ENCODE results near the gene WWC1.

Gene WWC1

DNA sequence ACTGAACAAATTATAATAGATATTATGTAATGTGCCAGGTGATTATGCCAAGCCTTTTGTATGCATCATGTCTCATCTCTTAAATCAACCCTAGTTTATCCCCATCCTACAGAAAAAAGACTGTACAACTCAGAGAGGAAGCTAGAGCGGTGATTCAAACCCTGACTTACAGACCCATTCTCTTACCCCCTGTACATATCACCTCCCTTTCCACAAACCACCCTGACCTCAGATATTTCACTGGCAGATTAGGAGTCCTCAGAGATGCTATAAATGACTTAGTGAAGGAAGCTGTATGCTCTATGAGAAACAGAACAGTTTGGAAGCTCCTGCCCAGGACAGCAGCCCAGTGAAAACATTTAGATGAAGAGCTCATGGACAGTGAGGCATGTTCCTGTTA is 115.8 kb downstream of the WWC1 start:
- DNase-seq (ENCODE audit: low read depth in 2 of 2, low spot score in 1 of 2), result no peak

DNA sequence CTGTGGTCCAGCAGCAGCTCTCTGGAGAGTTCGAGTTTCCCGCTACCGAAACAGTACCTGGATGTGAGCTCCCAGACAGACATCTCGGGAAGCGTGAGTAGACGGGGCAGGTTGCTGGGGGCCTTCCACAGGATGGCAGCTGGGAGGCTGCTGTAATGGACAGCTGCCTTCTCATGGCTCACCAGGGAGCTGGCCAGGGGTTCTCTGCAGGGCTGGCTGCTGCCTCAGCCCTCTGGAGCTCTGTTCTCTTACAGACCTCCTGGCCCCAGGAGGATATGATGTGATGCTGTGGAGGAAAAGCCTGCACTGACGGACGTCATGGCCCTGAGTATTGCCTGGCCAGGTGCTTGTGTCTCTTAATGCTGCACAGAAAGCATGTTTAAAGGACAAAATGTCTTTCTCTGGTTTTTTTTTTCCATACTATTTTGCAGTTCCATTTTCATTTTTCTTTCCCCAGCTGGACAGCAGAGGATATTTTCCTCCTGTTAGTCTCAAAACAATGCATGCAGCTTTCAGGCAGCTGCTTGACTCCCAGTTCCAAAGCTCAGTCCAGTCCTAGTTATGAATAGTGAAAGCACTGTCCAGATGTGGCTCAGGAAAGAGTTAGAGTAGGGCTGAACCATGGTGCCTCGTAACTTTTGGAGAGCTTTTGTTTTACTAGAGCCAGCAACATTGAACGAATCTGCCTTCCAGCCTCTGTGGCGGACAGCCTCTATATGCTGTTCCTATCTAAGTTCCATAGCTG is 117.3 kb downstream of the WWC1 start:
- no peak for DNase-seq (ENCODE audit: low read depth in 2 of 2, low spot score in 1 of 2)

DNA sequence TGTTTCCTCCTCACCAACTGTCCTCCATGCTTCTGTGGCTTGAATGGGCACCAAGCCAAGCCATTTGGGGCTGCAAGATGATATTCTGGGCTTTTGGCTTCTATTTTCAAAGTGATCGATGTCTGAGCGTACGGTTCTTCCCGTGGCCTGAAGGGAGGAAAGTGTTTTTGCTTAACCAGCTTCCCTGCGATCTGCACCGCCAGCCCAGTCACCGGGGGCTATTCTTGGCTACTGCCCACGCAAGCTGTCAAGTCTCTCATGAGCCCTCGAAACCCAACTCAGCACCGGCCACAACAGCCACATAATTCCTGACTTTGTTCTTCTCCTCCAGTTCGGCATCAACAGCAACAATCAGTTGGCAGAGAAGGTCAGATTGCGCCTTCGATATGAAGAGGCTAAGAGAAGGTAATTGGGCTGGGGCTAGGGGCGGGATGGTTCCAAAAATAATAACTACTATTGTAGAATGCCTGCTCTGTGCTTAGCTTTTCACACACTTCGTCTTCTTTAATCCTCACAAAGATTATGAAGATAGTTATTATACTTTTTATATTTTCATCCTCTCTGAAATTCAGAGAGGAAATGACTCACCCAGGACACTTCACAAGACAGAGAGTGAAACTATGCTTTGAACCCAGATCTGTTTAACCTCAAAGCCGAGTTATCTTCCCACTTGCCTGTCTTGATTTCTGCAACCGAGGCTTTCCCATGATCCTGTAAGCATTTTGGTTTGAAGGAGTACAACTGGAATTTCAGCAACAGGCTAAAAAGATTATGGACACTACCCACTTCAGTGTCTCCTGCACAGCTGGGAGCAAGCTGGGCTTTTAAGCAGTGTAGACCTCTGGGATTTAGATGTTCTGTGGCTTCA is 118.4 kb downstream of the WWC1 start:
- DNase-seq (ENCODE audit: low read depth in 2 of 2, low spot score in 1 of 2), result no peak

DNA sequence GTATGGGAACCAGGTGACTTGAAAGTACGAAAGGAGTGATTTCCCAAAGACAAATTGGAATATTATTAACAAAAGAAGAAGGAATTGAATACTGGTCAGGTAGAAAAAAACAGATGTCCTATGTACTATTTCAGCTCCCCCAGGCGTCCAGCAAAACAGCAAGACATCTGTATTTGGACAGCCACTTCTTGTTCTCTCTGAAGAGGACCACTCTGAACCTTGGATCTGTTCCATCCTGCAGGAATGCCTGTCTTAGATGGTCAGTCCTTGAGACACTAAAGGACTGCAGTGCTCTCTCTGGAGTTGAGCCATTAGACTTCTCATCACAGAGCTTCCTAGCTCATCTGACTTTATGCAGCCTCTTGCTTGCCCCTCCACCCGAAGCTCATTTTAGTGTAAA is 120.4 kb downstream of the WWC1 start:
- DNase-seq (ENCODE audit: low read depth in 2 of 2, low spot score in 1 of 2), result no peak

DNA sequence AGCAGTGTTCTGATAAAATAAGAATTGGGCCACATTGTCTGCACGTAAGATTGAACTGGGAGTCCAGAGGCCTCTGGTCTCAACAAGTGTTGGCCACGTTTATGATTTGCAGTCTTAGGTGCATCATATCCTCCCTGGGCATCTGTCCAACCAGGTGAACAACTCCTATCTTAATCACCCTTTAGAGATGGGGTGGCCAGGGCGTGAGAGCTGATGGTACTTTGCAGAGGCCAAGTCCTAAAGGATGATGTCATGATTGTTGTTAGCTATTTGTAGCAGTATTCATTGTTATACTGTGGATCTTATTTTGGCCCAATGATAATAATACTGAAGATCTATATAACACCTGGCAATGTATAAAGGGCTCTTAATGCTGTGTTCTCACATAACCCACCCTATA is 121.6 kb downstream of the WWC1 start:
- no peak for DNase-seq (ENCODE audit: low read depth in 2 of 2, low spot score in 1 of 2)

DNA sequence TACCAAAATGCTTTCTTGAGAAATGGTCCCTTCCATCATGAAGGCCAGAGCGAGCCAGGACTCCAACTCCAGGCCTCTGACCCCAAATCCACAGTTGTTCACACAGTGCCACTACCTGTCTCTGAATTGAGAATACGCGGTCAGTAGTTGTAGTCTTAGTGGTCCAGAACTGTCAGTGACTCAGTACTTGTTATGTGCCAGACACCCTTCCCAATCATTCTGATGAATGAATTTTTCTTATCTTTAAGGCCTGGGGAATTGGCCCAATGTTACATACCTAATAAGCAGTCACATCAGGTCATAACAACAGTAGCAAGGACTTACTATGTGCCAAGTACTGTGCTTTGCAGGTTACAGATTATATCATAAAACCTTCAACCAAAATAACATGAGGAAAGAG is 122.2 kb downstream of the WWC1 start:
- no peak for DNase-seq (ENCODE audit: low read depth in 2 of 2, low spot score in 1 of 2)

DNA sequence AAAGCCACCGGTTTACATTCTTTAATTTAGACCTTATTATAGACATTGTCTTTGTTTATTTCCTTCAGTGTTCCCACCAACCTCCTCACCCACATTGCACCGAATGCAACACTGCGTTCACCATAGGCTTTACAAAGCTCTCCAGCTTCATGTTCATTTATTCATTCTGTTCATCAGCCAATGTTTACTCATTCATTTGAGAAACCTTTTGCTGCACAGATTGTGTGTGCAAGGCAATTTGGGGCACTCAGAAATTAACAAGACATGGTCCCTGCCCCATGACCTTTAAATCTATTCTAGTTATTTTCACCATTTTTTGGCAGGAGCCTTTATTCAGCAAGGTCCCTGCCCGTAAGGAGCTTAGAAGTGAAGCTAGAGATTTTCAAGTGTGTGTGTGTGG is 124.0 kb downstream of the WWC1 start:
- no peak for DNase-seq (ENCODE audit: low read depth in 2 of 2, low spot score in 1 of 2)

DNA sequence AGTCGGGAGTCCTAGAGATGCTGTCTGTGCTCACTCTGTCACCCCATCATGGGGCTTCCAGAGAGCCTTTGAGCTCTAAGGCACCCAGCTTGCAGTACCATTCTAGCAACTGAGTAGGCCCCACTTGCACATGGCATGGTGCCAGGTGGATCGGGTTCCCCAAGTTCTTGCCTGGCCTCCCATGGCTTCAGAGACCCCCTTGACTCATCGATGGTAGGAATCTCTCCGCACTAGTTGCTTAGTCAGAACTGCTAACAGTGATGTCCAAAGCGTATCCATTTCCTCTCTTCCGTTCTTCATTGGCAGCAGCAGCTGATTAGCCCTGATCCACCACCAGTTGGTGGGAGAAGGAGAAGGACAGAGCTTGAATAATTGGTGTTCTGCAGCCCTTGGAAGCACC is 124.5 kb downstream of the WWC1 start:
- DNase-seq (ENCODE audit: low read depth in 2 of 2, low spot score in 1 of 2), result no peak

DNA sequence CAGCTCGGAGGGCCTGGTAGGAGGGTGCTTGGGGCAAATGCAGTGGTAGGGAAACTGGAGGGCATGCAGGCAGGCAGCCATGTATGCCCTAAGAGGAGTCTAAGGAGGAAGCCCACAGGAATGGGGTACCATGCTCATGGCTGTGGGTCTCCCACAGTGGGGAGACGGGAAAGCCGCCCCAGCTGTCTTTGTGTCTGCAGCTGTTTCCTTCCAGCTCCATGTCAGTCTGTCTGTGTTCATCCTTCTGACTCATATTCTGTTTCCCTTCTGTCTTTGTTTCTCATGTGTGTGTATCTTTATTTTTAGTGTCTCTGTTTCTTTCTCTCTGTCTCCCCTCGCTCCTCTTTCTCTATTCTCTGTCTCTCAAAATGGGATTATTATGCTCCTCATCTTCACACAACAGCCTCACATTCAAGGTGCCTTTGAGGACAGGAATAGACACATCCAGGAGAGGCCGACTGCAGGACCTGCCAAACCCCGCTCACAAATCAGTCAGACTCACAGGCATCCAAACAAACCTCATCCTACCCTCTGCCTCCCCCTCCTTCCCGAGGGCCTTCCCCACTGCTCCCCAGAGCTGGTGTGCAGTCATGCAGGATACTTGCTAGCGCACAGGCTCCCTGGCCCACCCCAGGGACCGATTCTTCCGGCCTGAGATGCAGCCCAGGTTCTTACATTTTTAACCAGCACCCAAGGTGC is 126.4 kb downstream of the WWC1 start:
- no peak for DNase-seq (ENCODE audit: low read depth in 2 of 2, low spot score in 1 of 2)

DNA sequence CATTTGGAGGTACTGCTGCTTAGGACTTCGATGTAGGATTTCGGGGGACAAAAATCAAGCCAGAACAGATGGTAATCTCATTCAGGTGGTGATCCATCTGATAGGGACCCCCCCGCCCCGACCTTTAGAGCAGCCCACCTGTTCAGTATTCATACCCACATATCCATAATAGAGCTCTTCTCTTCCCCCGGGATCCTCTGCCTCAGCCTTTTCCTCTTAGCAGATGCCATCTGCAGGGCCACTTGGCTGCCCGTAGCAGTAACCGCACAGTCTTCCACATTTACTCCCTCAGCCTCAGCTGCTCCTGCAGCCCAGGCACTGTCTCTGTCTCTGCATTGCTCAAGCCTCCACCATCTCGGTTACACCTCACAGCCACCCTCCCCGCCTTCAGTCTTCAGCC is 129.0 kb downstream of the WWC1 start:
- DNase-seq (ENCODE audit: low read depth in 2 of 2, low spot score in 1 of 2), result no peak

DNA sequence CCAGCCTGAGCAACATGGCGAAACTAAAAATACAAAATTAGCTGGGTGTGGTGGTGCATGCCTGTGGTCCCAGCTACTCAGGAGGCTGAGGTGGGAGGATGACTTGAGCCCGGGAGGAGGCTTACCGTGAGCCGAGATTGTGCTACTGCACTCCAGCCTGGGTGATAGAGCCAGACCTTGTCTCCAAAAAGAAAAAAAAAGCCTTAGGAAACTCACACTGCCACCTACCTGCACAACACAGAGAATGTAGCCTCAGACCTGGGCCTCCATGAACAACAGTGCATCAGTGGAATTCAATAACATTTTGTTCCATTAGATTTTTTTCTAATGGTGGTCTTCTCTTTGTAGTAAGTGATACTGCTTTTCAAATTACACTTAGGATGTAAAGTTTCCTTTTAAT is 131.0 kb downstream of the WWC1 start:
- DNase-seq (ENCODE audit: low read depth in 2 of 2, low spot score in 1 of 2), result no peak

DNA sequence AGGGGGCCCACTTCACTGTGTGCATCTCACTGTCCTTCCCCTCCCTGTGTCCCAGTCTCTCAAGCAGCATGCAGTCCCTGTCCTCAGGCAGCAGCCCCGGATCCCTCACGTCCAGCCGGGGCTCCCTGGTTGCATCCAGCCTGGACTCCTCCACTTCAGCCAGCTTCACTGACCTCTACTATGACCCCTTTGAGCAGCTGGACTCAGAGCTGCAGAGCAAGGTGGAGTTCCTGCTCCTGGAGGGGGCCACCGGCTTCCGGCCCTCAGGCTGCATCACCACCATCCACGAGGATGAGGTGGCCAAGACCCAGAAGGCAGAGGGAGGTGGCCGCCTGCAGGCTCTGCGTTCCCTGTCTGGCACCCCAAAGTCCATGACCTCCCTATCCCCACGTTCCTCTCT is 132.0 kb downstream of the WWC1 start:
- DNase-seq (ENCODE audit: low read depth in 2 of 2, low spot score in 1 of 2), result no peak

DNA sequence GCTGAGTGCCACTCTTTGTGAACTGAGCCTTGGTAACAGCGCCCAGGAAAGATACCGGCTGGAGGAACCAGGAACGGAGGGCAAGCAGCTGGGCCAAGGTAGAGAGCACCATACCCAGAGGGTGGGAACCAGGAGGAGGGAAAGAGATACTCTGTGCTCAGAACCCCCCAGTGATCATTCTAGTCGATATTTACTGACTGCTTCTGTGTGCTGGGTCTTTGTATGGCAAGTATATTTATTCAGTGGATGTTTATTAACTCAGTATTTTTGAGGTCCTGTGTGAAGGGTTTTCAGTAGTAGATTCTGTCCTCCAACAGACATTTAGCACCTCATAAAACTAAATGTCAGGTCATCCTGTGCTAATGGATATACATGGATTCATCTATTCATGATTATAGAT is 132.5 kb downstream of the WWC1 start:
- no peak for DNase-seq (ENCODE audit: low read depth in 2 of 2, low spot score in 1 of 2)

DNA sequence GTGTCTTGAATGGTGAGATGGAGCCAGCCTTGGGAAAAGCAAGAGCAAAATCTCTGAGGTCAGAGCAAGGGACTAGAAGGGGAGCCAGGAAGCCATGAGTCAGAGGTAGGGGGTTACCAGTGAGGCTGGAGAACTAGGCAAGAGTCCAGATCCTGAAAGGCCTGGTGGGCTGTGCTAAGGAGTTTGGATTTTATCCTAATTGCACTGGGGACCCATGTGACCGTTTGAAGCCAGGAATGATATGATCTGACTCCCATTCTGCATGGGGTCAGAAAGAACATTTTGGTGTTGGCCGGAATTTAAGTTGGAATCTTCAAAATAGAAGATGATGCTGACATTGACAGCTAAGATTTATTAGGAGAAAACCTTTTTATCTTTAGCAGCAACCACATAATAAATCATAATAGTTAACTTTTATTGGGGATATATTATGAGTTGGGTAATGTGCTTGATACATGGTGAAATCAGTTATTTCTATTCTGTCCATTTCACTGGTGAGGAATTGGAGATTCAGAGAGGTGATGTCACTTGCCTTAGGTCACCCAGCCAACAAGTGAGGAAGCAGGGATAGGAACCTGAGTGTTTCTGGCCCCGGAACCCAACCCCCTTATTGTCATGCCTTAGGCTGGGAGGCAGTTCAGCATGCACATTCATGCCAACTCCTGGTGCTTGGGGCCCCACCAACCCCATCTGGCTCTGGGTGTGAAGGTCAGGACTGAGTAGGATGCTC is 133.3 kb downstream of the WWC1 start:
- no peak for DNase-seq (ENCODE audit: low read depth in 2 of 2, low spot score in 1 of 2)

DNA sequence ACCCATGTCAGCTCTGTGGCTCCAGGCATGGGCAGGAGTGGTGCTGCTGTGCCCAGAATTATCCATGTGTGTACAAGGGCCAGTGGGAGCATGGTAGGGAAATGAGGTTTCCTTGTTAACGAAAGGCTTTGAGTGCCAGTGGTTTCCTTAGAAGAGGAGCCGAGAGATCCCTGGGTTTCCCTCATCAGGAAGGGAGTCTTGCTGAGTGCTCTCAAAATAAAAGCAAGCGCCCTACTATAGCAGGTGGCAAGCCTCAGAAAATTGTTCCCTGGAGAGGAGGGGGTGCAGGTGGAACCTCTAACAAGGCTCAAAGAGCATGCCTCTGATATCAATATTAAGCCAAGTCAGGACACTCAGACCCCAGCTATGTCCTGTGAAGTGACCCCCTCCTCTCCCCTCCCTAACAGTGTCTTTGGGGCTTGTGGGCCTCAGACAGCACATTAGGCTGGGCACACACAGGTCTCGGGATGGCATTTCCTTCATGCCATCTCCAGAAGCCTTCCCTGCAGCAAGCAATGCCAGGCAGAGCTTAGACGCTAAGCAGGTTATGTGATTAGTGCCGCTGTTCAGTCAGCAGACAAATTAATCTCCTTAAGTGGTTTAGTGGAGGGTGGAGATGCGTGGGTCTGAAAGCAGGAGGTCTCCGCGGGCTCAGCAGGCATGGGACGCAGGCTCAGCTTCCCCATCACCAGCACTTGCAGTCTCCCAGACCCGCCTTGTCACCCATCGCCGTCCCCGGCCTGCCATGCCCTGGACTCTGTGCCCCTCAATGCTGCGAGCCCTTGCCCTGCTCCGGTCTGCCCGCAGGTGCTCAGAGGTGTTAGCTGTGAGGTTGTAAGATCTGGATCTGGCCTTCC is 134.8 kb downstream of the WWC1 start:
- DNase-seq (ENCODE audit: low read depth in 2 of 2, low spot score in 1 of 2), result no peak

DNA sequence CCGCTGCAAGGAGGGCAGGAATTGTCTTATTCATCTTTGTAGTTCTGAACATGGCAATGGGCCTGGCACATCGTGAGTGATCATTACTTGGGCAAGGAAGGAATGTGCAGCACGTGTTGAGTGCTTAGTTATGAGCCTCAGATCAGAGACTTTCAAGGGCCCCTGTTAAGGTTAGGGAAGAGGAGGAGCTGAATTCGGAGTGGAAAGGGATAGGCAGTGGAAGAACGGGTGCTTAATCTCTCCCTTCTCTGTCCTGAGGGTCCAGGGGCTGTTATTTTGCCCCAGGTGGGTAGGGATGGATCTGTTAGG is 135.4 kb downstream of the WWC1 start:
- DNase-seq (ENCODE audit: low read depth in 2 of 2, low spot score in 1 of 2), result no peak

DNA sequence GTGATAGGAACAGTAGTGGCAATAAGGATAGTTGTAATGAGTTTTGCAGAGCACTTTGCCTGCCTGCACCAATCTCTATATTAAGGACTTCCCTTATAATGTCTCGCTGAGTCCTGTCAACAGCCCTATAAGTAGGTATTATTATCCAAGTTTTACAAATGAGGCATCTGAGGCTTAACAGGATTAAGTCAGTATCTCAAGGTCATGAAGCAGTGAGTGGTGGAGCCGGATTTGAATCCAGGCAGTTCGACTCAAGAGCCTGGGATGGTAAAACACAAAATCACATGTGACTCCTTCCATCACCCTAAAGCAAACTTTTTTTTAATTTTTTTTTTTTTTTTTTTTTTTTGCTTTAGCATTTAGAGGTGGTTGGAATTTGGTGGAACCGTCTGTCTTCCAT is 135.8 kb downstream of the WWC1 start:
- no peak for DNase-seq (ENCODE audit: low read depth in 2 of 2, low spot score in 1 of 2)

DNA sequence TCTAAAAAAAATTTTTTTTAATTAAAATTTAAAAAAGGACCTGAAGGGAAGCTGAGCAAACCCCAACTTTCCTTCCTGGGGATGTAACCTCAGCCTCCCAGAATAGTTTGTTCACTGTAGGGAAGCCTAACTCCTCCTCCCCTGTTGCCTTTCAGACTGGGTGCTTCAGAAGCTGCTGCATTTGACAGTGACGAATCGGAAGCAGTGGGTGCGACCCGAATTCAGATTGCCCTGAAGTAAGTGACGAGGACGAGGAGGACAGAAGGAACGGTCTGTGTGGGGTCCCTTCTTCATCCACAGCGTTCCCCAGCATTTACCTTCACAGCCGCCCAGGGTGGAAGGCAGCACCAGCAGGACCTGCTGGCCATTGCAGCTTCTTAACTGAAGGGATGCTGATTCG is 137.1 kb downstream of the WWC1 start:
- DNase-seq (ENCODE audit: low read depth in 2 of 2, low spot score in 1 of 2), result no peak

DNA sequence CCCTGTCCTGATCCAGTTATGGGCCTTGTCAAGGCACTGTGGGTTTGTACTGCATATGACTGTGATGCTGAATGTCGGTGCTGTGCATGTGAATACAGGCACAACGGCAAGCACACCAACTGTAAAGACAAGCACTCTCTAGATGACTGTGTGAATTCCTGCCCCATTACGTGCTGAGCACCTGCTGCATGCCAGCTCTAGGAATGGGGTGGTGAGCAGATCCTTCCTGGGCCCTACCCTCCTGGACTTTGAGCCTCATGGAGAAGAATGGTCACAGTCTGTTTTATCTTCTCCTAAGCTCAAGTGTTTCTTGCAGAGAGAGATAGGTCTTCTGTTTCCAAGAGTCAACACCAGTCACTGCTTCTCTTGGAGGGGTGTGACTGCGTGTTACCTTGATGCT is 138.9 kb downstream of the WWC1 start:
- no peak for DNase-seq (ENCODE audit: low read depth in 2 of 2, low spot score in 1 of 2)

DNA sequence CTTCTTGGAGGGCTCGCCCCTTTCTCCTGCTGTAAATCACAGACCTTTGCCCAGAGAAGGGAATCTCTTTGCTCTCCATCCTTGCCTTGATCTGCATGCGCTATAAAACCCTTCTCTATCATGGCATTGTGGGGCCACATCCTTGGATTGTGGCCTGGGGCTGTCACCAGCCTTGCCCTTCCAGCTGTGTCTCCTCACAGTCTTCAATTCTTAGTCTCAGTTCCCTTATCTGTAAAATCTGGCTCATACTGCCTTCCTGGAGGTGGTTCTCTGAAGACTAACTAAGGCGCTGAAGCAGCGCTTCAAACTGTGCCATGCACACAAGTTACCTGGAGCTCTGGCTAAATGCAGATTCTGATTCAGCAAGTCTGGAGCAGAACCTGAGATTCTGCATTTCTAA is 141.5 kb downstream of the WWC1 start:
- DNase-seq (ENCODE audit: low read depth in 2 of 2, low spot score in 1 of 2), result no peak

DNA sequence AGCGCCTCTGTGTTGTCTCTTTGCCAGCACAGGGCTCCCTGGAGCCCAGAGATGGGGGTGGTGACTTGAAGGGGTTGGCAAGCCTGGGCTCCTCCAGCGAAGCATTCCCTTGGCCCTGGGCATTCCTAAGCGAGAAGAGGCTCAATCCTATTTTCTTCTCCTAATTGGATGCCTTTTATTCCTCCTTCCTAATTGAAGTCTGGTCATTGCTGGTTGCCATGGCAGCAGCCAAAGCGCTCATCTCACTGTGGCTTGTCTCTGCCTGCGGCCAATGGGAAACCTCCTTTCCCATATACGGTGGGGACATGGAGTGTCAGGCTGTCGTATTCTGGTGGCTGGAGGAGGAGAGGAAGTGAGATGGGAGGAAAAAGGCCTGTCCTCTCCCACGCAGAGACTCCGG is 142.6 kb downstream of the WWC1 start:
- DNase-seq (ENCODE audit: low read depth in 2 of 2, low spot score in 1 of 2), result no peak

Data from stimulated activated CD8-positive, alpha-beta memory T cell treated with anti-CD3 and anti-CD28 coated beads, Interleukin-4, amount 100 ng/mL, for 1 hour (primary cell).